Neural progenitor cell (in vitro differentiated cells): ENCODE measurements around the gene PVALEF. TPM values are rescaled to one million over a fixed set of nuclear protein-coding genes. Genes with fewer than 3 reads are reported as not detected.
A peak's percentile ranks its signal among the peaks of the same experiment; 100 is the strongest.

Source experiments
- DNase-seq: peaks from one replicate; pipeline ENCODE4 v3.0.0-alpha.2; 2016; ENCODE audit warnings: low spot score
- H2AFZ ChIP-seq: fragments of 200-600 bp; sonication (generic); replicated peaks from 2 replicates; pipeline ENCODE4 v1.6.1; 2016; ENCODE audit warnings: antibody characterized with exemption
- H3F3A ChIP-seq: fragments of 200-600 bp; sonication (generic); 2 replicates; pipeline ENCODE4 v1.6.1; 2016; ENCODE audit warnings: antibody characterized with exemption, low read depth
- H3K27ac ChIP-seq: fragments of 200-600 bp; sonication (generic); 2 replicates; pipeline ENCODE4 v1.5.1; 2016; ENCODE audit warnings: mild to moderate bottlenecking
- H3K27me3 ChIP-seq: fragments of 200-600 bp; sonication (generic); 2 replicates; pipeline ENCODE4 v1.6.1; 2016; ENCODE audit warnings: mild to moderate bottlenecking, moderate library complexity
- H3K36me3 ChIP-seq: fragments of 200-600 bp; sonication (generic); 2 replicates; pipeline ENCODE4 v1.5.1; 2016
- H3K4me1 ChIP-seq: fragments of 200-600 bp; sonication (generic); 2 replicates; pipeline ENCODE4 v1.6.1; 2016; ENCODE audit warnings: mixed run types
- H3K4me2 ChIP-seq: fragments of 200-600 bp; sonication (generic); 2 replicates; pipeline ENCODE4 v1.6.1; 2016
- H3K4me3 ChIP-seq: fragments of 200-600 bp; sonication (generic); 2 replicates; pipeline ENCODE4 v1.5.1; 2016
- H3K79me2 ChIP-seq: fragments of 200-600 bp; sonication (generic); 2 replicates; pipeline ENCODE4 v1.6.1; 2016; ENCODE audit warnings: low read depth
- H3K9ac ChIP-seq: fragments of 200-600 bp; sonication (generic); 2 replicates; pipeline ENCODE4 v1.6.1; 2016
- H3K9me3 ChIP-seq: fragments of 200-600 bp; sonication (generic); 2 replicates; pipeline ENCODE4 v1.5.1; 2016; ENCODE audit warnings: low read depth
- H4K20me1 ChIP-seq: fragments of 200-600 bp; sonication (generic); 2 replicates; pipeline ENCODE4 v1.6.1; 2016; ENCODE audit warnings: low read depth
- H3K27ac Mint-ChIP-seq: 3 replicates; pipeline ENCODE4 v1.8.0; 2021; ENCODE audit warnings: mixed read lengths
- H3K27me3 Mint-ChIP-seq: 2 replicates; pipeline ENCODE4 v1.8.0; 2022; ENCODE audit warnings: low read depth, mild to moderate bottlenecking, inconsistent platforms, moderate library complexity, mixed read lengths; ENCODE audit not compliant: insufficient read depth
- H3K36me3 Mint-ChIP-seq: 3 replicates; pipeline ENCODE4 v1.8.0; 2021; ENCODE audit warnings: mixed read lengths
- H3K4me1 Mint-ChIP-seq: 3 replicates; pipeline ENCODE4 v1.8.0; 2021; ENCODE audit warnings: mixed read lengths
- H3K4me3 Mint-ChIP-seq: 3 replicates; pipeline ENCODE4 v1.8.0; 2021; ENCODE audit warnings: mild to moderate bottlenecking, moderate library complexity, mixed read lengths
- H3K9me3 Mint-ChIP-seq: 3 replicates; pipeline ENCODE4 v1.8.0; 2020; ENCODE audit warnings: mixed read lengths
- EZH2 ChIP-seq: fragments of 200-600 bp; sonication (generic); IDR thresholded peaks from 2 replicates; pipeline ENCODE4 v1.6.1; 2017; ENCODE audit warnings: antibody characterized with exemption, mild to moderate bottlenecking, moderate library complexity
- EZH2phosphoT487 ChIP-seq: fragments of 200-600 bp; sonication (generic); IDR thresholded peaks from 2 replicates; pipeline ENCODE4 v1.6.1; 2017; ENCODE audit warnings: antibody characterized with exemption
- total RNA-seq: library from RNA; depleted of rRNA; stranded (reverse); fragments of >200 nt; gene quantifications from 2 replicates; pipeline ENCODE4 v1.2.3, GENCODE V29; 2015; ENCODE audit warnings: low replicate concordance
- TF ChIP-seq, protein P1 (sequence below): fragments of 200-600 bp; sonication (generic); IDR thresholded peaks from 2 replicates; pipeline ENCODE4 v1.5.1; 2017; ENCODE audit warnings: antibody characterized with exemption, mild to moderate bottlenecking

The PVALEF gene
- total RNA-seq, 1 donor from 2014 or later: not detected

DNA sequence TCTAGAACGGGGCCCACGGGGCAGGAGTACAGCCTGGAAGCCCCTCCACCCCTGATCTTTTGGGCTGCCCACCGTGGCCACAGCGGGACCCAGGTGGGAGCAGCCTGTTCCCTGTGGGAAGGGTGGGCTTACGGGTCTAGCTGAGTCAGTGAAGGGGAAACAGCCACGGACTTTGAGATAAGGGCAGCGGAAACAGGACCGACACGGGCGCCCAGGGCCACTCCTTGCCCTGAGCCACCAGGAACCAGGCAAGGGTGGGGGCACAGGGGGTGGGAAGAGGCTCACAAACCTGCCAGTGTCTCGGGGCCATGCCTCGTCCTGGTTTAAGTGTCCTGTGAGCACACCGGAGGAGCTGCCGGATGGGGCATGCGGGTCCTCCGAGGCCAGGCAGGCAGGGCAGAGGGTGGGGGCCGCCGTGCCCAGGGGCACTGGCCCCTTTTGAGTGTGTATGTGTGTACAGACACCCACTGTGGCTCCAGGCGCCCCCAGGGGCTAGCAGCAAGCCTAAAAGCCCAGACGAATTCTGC is 47.6 kb upstream of the PVALEF start:
- no peak overlapping the region for H2AFZ ChIP-seq
- H3K36me3 ChIP-seq: no peaks in the 10 kb centered on the region
- no peaks in the 10 kb centered on the region for H3K9me3 ChIP-seq
- no peak overlapping the region for H3K27ac ChIP-seq
- H3K9ac ChIP-seq: no peak overlapping the region
- Mint-ChIP-seq H3K9me3 (no peaks in the 10 kb centered on the region), H3K4me1 (peaks cover 15% of the 10 kb centered on the region), H3K27ac (no peak overlapping the region), H3K36me3 (peaks cover 2% of the 10 kb centered on the region), H3K4me3 (no peak overlapping the region), H3K27me3 (peaks cover 7% of the 10 kb centered on the region)
- no peak for DNase-seq
- H3K4me1 ChIP-seq: peaks cover 7% of the 10 kb centered on the region
- peaks cover 8% of the 10 kb centered on the region for H4K20me1 ChIP-seq
- TF ChIP-seq, protein P1, sequence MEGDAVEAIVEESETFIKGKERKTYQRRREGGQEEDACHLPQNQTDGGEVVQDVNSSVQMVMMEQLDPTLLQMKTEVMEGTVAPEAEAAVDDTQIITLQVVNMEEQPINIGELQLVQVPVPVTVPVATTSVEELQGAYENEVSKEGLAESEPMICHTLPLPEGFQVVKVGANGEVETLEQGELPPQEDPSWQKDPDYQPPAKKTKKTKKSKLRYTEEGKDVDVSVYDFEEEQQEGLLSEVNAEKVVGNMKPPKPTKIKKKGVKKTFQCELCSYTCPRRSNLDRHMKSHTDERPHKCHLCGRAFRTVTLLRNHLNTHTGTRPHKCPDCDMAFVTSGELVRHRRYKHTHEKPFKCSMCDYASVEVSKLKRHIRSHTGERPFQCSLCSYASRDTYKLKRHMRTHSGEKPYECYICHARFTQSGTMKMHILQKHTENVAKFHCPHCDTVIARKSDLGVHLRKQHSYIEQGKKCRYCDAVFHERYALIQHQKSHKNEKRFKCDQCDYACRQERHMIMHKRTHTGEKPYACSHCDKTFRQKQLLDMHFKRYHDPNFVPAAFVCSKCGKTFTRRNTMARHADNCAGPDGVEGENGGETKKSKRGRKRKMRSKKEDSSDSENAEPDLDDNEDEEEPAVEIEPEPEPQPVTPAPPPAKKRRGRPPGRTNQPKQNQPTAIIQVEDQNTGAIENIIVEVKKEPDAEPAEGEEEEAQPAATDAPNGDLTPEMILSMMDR: no peak
- TF ChIP-seq EZH2 (no peak), EZH2phosphoT487 (no peak)
- no peak overlapping the region for H3K4me2 ChIP-seq
- H3F3A ChIP-seq: peaks cover 14% of the 10 kb centered on the region
- H3K27me3 ChIP-seq: peaks cover 14% of the 10 kb centered on the region
- H3K4me3 ChIP-seq: no peak overlapping the region
- H3K79me2 ChIP-seq: no peaks in the 10 kb centered on the region

DNA sequence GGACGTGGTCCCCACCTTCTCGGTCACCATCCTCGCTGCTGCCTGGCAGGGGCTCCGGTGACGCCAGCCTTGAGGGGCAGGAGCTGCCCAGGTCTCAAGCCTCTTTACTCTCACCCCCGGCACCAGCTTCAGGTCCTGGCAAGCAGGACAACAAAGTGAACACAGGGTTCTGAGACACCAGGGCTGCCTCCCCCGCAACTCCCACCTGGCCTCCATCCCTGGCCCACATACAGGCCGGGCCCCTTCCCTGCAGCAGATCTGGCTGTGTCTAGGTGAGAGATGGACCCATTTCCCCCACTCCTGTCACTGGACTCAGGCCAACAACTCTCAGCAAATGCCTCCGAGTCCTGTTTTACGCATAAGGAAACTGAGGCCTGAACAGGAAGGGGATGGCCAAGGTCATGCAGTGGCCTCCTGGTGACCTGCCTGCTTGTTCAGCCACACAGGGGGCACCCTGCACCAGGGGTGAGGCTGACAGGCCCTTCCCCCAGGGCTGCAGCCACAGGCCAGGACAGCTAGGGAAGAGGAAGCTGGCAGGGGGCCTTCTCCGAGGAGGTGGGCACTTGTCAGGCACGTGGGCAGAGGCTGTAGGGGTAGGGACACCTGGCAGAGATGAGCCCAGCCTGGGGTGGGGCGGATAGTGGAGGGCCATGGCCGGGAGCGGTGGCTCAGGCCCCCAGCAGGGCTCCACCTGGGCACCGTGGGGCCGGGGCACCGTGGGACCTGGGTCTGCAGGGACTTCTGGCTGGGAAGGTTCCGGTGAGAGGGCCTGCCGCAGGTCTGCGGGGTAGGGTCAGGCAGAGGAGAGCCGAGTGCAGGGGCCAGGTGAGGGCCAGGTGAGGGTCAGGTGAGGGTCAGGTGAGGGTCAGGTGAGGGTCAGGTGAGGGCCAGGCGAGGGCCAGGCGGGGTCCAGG is 46.7 kb upstream of the PVALEF start:
- H3K4me1 ChIP-seq: peaks cover 7% of the 10 kb centered on the region
- TF ChIP-seq EZH2phosphoT487 (no peak), EZH2 (no peak)
- TF ChIP-seq, protein P1: no peak
- H3K79me2 ChIP-seq: no peaks in the 10 kb centered on the region
- peaks cover 7% of the 10 kb centered on the region for H3K27me3 Mint-ChIP-seq
- DNase-seq: no peak
- H3K4me2 ChIP-seq: peak overlapping the region; percentile 78
- H3K4me3 ChIP-seq: no peak overlapping the region
- no peaks in the 10 kb centered on the region for H3K36me3 ChIP-seq
- no peak overlapping the region for H2AFZ ChIP-seq
- peaks cover 14% of the 10 kb centered on the region for H3K27me3 ChIP-seq
- peak overlapping the region; percentile 19 for H3K27ac Mint-ChIP-seq
- H3K9ac ChIP-seq: no peak overlapping the region
- H3K4me3 Mint-ChIP-seq: peak overlapping the region; percentile 62
- no peak overlapping the region for H3K27ac ChIP-seq
- H3K9me3 ChIP-seq: no peaks in the 10 kb centered on the region
- peaks cover 14% of the 10 kb centered on the region for H3F3A ChIP-seq
- H3K4me1 Mint-ChIP-seq: peaks cover 10% of the 10 kb centered on the region
- peaks cover 2% of the 10 kb centered on the region for H3K36me3 Mint-ChIP-seq
- peaks cover 8% of the 10 kb centered on the region for H4K20me1 ChIP-seq
- H3K9me3 Mint-ChIP-seq: no peaks in the 10 kb centered on the region

DNA sequence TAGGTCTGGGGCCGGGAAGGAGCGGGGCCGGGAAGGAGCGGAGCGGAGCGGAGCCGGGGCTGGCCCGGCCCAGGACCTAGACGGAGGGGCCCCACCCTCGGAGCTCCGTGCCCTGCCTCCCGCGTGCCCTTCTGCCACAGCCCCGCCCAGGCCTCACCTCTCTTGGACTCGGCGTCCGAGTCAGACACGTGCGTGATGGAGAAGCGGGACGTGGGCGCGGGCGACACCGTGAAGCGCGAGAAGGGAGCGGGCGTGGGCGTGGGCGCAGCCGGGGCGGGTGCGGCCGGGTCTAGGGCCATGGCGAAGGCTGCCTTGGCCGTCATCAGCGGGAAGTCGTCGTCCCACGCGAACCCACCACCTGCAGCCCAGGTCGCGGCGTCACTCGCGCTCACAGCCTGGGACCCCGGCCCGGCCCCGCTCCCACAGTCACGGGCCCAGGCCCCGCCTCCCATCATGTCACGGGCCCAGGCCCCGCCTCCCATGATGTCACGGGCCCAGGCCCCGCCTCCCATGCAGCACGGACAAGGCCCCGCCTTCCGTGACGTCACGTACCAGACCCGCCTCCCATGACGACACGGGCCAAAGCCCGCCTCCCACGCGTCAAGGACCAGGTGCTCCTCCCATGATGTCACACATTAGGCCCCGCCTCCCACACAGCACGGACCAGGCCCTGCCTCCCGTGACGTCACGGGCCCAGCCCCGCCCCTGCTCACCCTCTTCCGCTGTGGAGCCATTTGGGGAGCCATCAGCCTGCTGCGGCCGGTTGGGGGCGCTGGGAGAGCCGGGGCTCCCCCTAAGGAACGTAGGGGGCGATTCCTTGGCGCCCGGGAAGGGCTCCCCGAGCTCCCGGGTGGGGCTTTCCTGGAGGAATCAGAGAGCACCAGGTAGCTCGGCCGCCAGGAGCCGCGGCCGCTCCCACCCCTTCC is 45.8 kb upstream of the PVALEF start:
- Histone ChIP-seq H2AFZ (no peak overlapping the region), H3K36me3 (no peaks in the 10 kb centered on the region), H3F3A (peaks cover 10% of the 10 kb centered on the region), H3K4me3 (peak overlapping the region; percentile 40), H3K79me2 (no peaks in the 10 kb centered on the region), H4K20me1 (peaks cover 7% of the 10 kb centered on the region), H3K27me3 (peaks cover 14% of the 10 kb centered on the region), H3K9me3 (no peaks in the 10 kb centered on the region), H3K4me2 (peak overlapping the region; percentile 78), H3K4me1 (peaks cover 3% of the 10 kb centered on the region), H3K27ac (no peak overlapping the region), H3K9ac (no peak overlapping the region)
- Mint-ChIP-seq H3K27me3 (peaks cover 7% of the 10 kb centered on the region), H3K9me3 (no peaks in the 10 kb centered on the region), H3K4me3 (peak overlapping the region; percentile 60), H3K4me1 (peaks cover 6% of the 10 kb centered on the region), H3K27ac (no peak overlapping the region), H3K36me3 (peaks cover 2% of the 10 kb centered on the region)
- peak; percentile 95 for DNase-seq
- TF ChIP-seq EZH2: no peak
- TF ChIP-seq, protein P1: peak; percentile 45
